HEK293T (cell line): ENCODE data around the gene TBL1XR1.
"Not testable (repeated sequence)": the region's sequence is repeated elsewhere in the genome, so short reads cannot be mapped to it uniquely, and the experiment has no call there.

ENCODE experiments used
- FOXK2 ChIP-seq: fragments of 450-650 bp; IDR thresholded peaks from 2 replicates; pipeline ENCODE4 v1.6.1; 2016; ENCODE audit warnings: mild to moderate bottlenecking
- FOXM1 ChIP-seq: fragments of 450-650 bp; IDR thresholded peaks from 2 replicates; pipeline ENCODE4 v1.6.1; 2017; ENCODE audit warnings: mild to moderate bottlenecking, borderline replicate concordance
- L3MBTL2 ChIP-seq: fragments of 450-650 bp; conservative IDR thresholded peaks from 2 replicates; pipeline ENCODE4 v1.6.1; 2016; ENCODE audit warnings: mild to moderate bottlenecking
- SP1 ChIP-seq: fragments of 450-650 bp; IDR thresholded peaks from 2 replicates; pipeline ENCODE4 v1.6.1; 2017
- SUZ12 ChIP-seq: fragments of 450-650 bp; IDR thresholded peaks from 2 replicates; pipeline ENCODE4 v1.6.1; 2016; ENCODE audit warnings: mild to moderate bottlenecking

DNA sequence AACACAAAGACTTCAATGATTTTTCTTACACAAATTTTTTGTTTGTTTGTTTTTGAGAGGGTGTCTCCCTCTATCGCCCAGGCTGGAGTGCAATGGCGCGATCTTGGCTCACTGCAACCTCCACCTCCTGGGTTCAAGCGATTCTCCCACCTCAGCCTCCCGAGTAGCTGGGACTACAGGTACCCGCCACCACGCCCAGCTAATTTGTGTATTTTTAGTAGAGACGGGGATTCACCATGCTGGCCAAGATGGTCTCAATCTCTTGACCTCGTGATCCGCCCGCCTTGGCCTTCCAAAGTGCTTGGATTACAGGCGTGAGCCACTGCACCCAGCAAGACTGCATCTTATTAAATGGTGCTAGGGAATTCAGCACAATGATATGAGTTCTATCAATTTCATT lies 4.0 kb downstream of the TBL1XR1 start:
- TF ChIP-seq FOXM1, FOXK2, L3MBTL2, SUZ12, SP1: not testable (repeated sequence)
